ENCODE data around the gene KRT39. TPM values are rescaled to one million over a fixed set of nuclear protein-coding genes. Genes with fewer than 3 reads are reported as not detected.

Gene KRT39
- total and polyA plus RNA-seq, 2 donors (not counting 3 experiments of a cell fraction or from before 2014, with no cell fraction given): not detected

DNA sequence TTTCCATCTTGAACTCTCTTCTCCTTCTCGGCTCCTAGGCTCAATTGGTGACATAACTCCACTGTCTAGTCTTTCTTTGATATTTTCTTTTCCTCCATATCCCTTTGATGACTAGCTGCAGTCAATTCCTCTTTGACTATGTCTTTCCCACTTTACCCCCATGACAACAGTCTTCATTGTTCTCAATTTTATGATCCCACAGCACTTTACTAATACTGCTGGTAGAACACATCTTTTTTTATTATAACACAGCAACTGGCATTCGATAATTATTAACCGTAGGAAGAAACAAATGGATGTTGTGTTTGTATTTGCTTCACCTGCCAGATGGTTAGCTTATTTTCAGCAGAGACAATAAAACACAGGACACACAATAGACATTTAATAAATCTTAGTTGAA lies 25.9 kb upstream of the KRT39 start:
- CTCF ChIA-PET: interaction anchor here (1.4 kb wide), 1 partner anchor 29 kb away, joined by 3 read pairs; no protein-coding TSS in a partner anchor
- no peaks in the 10 kb centered on the region for H3K36me3 ChIP-seq (ENCODE audit: control insufficient read depth in 2 of 2, extremely low read depth in 1 of 2, insufficient read depth in 2 of 2, low read length in 2 of 2)
- no TSS peak for BruUV-seq (replicated peaks)
- intact Hi-C loops (cut with micrococcal nuclease): no loop called here
- no peaks in the 10 kb centered on the region for H3K4me1 ChIP-seq (ENCODE audit: control insufficient read depth, extremely low read depth, insufficient read depth, low read length)
- H3K27me3 ChIP-seq (ENCODE audit: control insufficient read depth in 2 of 2, insufficient read depth in 2 of 2, low read length in 2 of 2): peaks cover 2 to 3% of the 10 kb centered on the region in 2 experiments
- no peak overlapping the region for H2AFZ ChIP-seq (ENCODE audit: low read depth, low read length)
- H3K9me3 ChIP-seq (replicated peaks; ENCODE audit: control insufficient read depth, insufficient read depth, low read length): no peaks in the 10 kb centered on the region
- TF ChIP-seq POLR2AphosphoS5 (IDR thresholded peaks at IDR 0.05; ENCODE audit: insufficient read depth, low read depth, low read length) (no peak), POLR2A (IDR thresholded peaks at IDR 0.05; ENCODE audit: low read depth, low read length) (no peak)
- TF ChIP-seq, protein P1, sequence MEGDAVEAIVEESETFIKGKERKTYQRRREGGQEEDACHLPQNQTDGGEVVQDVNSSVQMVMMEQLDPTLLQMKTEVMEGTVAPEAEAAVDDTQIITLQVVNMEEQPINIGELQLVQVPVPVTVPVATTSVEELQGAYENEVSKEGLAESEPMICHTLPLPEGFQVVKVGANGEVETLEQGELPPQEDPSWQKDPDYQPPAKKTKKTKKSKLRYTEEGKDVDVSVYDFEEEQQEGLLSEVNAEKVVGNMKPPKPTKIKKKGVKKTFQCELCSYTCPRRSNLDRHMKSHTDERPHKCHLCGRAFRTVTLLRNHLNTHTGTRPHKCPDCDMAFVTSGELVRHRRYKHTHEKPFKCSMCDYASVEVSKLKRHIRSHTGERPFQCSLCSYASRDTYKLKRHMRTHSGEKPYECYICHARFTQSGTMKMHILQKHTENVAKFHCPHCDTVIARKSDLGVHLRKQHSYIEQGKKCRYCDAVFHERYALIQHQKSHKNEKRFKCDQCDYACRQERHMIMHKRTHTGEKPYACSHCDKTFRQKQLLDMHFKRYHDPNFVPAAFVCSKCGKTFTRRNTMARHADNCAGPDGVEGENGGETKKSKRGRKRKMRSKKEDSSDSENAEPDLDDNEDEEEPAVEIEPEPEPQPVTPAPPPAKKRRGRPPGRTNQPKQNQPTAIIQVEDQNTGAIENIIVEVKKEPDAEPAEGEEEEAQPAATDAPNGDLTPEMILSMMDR (IDR thresholded peaks at IDR 0.05; ENCODE audit: extremely low read depth in 1 of 2, insufficient read depth in 1 of 2, low read depth in 1 of 2, low read length in 2 of 2): no peak
- H3K79me2 ChIP-seq (ENCODE audit: control insufficient read depth, insufficient read depth, low read length): no peaks in the 10 kb centered on the region
- dilution Hi-C loops (cut with MboI; ENCODE audit: extremely low pct_ligation_motif_present, low sequenced_read_pairs): no loop called here
- H3K9ac ChIP-seq (replicated peaks; ENCODE audit: extremely low read depth, insufficient read depth, low read length): no peak overlapping the region
- no peak overlapping the region for H3K27ac ChIP-seq (ENCODE audit: insufficient read depth, low read depth, low read length)
- no peaks in the 10 kb centered on the region for H3K9me1 ChIP-seq (replicated peaks; ENCODE audit: control insufficient read depth, extremely low read depth, insufficient read depth, low read length)
- no peak overlapping the region for H3K4me2 ChIP-seq (ENCODE audit: insufficient read depth, low read length)
- DNase-seq (ENCODE audit: low read depth, low spot score): no peak
- FAIRE-seq: no peak
- no peak overlapping the region for H3K4me3 ChIP-seq (replicated peaks in 1 of 3; ENCODE audit: insufficient read depth in 1 of 3, low read depth in 1 of 3, low read length in 3 of 3)
- no peaks in the 10 kb centered on the region for H4K20me1 ChIP-seq (replicated peaks; ENCODE audit: control insufficient read depth, extremely low read depth, insufficient read depth, low read length)
- POLR2A ChIA-PET: no interaction called here

DNA sequence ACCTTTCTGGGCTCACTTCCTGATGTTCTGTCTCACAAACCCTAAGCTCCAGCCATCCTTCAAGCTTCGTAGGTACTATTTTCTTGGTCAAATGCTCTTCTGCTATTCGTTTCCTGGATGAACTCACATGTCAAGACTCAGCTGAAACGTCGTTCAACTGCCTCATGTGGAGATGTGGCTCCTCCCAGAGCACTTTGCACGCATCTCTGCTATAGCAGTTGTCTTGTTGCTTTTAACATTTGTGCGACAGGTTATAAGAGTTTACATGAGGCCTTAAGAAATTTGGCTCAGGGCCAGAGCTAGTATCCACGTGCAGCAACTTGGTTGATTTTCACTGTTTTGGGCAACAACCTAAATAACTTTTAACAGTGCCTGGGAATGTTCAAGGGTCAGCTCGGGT lies 20.2 kb upstream of the KRT39 start:
- no peaks in the 10 kb centered on the region for H3K9me3 ChIP-seq (replicated peaks; ENCODE audit: control insufficient read depth, insufficient read depth, low read length)
- H3K79me2 ChIP-seq (ENCODE audit: control insufficient read depth, insufficient read depth, low read length): no peaks in the 10 kb centered on the region
- TF ChIP-seq JUN (IDR thresholded peaks at IDR 0.05; ENCODE audit: borderline replicate concordance, insufficient read depth, insufficient read length, low read depth) (no peak), POLR2AphosphoS5 (IDR thresholded peaks at IDR 0.05; ENCODE audit: insufficient read depth, low read depth, low read length) (no peak), POLR2A (IDR thresholded peaks at IDR 0.05; ENCODE audit: low read depth, low read length) (no peak), FOS (IDR thresholded peaks at IDR 0.05; ENCODE audit: borderline replicate concordance, insufficient read depth, low read length) (no peak), GATA2 (IDR thresholded peaks at IDR 0.05; ENCODE audit: insufficient read depth, insufficient read length, low read depth, low read length) (no peak), MYC (IDR thresholded peaks at IDR 0.05; ENCODE audit: low read depth, low read length) (no peak), EZH2 (IDR thresholded peaks at IDR 0.05; ENCODE audit: borderline replicate concordance, low read depth, low read length, severe bottlenecking) (no peak)
- TF ChIP-seq, protein P1 (IDR thresholded peaks at IDR 0.05; ENCODE audit: extremely low read depth in 1 of 2, insufficient read depth in 1 of 2, low read depth in 1 of 2, low read length in 2 of 2): no peak
- TF ChIP-seq, protein P2, sequence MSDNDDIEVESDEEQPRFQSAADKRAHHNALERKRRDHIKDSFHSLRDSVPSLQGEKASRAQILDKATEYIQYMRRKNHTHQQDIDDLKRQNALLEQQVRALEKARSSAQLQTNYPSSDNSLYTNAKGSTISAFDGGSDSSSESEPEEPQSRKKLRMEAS (IDR thresholded peaks at IDR 0.05; ENCODE audit: insufficient read depth, insufficient read length): no peak
- no peak overlapping the region for H3K4me2 ChIP-seq (ENCODE audit: insufficient read depth, low read length)
- POLR2A ChIA-PET: no interaction called here
- H3K27ac ChIP-seq (ENCODE audit: insufficient read depth, low read depth, low read length): no peak overlapping the region
- no peak overlapping the region for H3K9ac ChIP-seq (replicated peaks; ENCODE audit: extremely low read depth, insufficient read depth, low read length)
- no TSS peak for BruUV-seq (replicated peaks)
- H3K27me3 ChIP-seq (ENCODE audit: control insufficient read depth in 2 of 2, insufficient read depth in 2 of 2, low read length in 2 of 2): peaks cover 0 to 4% of the 10 kb centered on the region in 2 experiments
- H3K36me3 ChIP-seq (ENCODE audit: control insufficient read depth in 2 of 2, extremely low read depth in 1 of 2, insufficient read depth in 2 of 2, low read length in 2 of 2): no peaks in the 10 kb centered on the region
- CTCF ChIA-PET: interaction anchor here (0.8 kb wide), 1 partner anchor 336 kb away, joined by 3 read pairs; no protein-coding TSS in a partner anchor
- H3K9me1 ChIP-seq (replicated peaks; ENCODE audit: control insufficient read depth, extremely low read depth, insufficient read depth, low read length): no peaks in the 10 kb centered on the region
- no peak for FAIRE-seq
- dilution Hi-C loops (cut with MboI; ENCODE audit: extremely low pct_ligation_motif_present, low sequenced_read_pairs): no loop called here
- intact Hi-C loops (cut with micrococcal nuclease): no loop called here
- no peaks in the 10 kb centered on the region for H4K20me1 ChIP-seq (replicated peaks; ENCODE audit: control insufficient read depth, extremely low read depth, insufficient read depth, low read length)
- H3K4me1 ChIP-seq (ENCODE audit: control insufficient read depth, extremely low read depth, insufficient read depth, low read length): no peaks in the 10 kb centered on the region
- no peak for DNase-seq (ENCODE audit: low read depth, low spot score)
- H2AFZ ChIP-seq (ENCODE audit: low read depth, low read length): no peak overlapping the region
- H3K4me3 ChIP-seq (replicated peaks in 1 of 3; ENCODE audit: insufficient read depth in 1 of 3, low read depth in 1 of 3, low read length in 3 of 3): no peak overlapping the region

Data from endothelial cell of umbilical vein (primary cell).